Measurements from ENCODE around the gene ATXN1.
A peak's percentile ranks its signal among the peaks of the same experiment; 100 is the strongest.

Gene ATXN1

GRCh38 chr6:16508959-16509358 lies 252.3 kb downstream of the ATXN1 start:
- H3K27ac Mint-ChIP-seq: no peak overlapping the region
- no peaks in the 10 kb centered on the region for H3K9me3 Mint-ChIP-seq
- peaks cover 71% of the 10 kb centered on the region for H3K4me1 Mint-ChIP-seq
- ATAC-seq (no peak), DNase-seq (no peak)
- no peaks in the 10 kb centered on the region for H3K27me3 Mint-ChIP-seq
- no peak overlapping the region for H3K4me3 Mint-ChIP-seq

GRCh38 chr6:16505711-16506357 lies 255.4 kb downstream of the ATXN1 start:
- Mint-ChIP-seq H3K27ac (no peak overlapping the region), H3K9me3 (no peaks in the 10 kb centered on the region), H3K4me3 (no peak overlapping the region), H3K27me3 (no peaks in the 10 kb centered on the region), H3K4me1 (peaks cover 52% of the 10 kb centered on the region)
- ATAC-seq: no peak
- no peak for DNase-seq

GRCh38 chr6:16504609-16505008 lies 256.7 kb downstream of the ATXN1 start:
- Mint-ChIP-seq H3K9me3 (no peaks in the 10 kb centered on the region), H3K27ac (peak overlapping the region; percentile 15 to 93), H3K4me1 (peaks cover 43% of the 10 kb centered on the region), H3K4me3 (no peak overlapping the region), H3K27me3 (no peaks in the 10 kb centered on the region)
- DNase-seq: no peak
- no peak for ATAC-seq

- peaks cover 43% of the 10 kb centered on the region for H3K4me1 Mint-ChIP-seq
- peak overlapping the region; percentile 31 to 35 for H3K4me3 Mint-ChIP-seq
- no peaks in the 10 kb centered on the region for H3K27me3 Mint-ChIP-seq
- no peaks in the 10 kb centered on the region for H3K9me3 Mint-ChIP-seq
- H3K27ac Mint-ChIP-seq: no peak overlapping the region
- ATAC-seq (peak; percentile 96), DNase-seq (peak in 1 of 2 donors; percentile 49)
These were observed 257.3 kb downstream of the ATXN1 start for GRCh38 chr6:16503970-16504415.

- Mint-ChIP-seq H3K4me3 (peak overlapping the region in 1 of 2 donors; percentile 27), H3K27me3 (no peaks in the 10 kb centered on the region), H3K4me1 (peaks cover 40% of the 10 kb centered on the region), H3K9me3 (no peaks in the 10 kb centered on the region), H3K27ac (no peak overlapping the region)
- ATAC-seq (peak; percentile 62), DNase-seq (no peak)
These were observed 258.0 kb downstream of the ATXN1 start for GRCh38 chr6:16503241-16503775.

GRCh38 chr6:16498957-16499356 lies 262.3 kb downstream of the ATXN1 start:
- no peaks in the 10 kb centered on the region for H3K27me3 Mint-ChIP-seq
- ATAC-seq (no peak), DNase-seq (no peak)
- peaks cover 53% of the 10 kb centered on the region for H3K4me1 Mint-ChIP-seq
- no peak overlapping the region for H3K27ac Mint-ChIP-seq
- no peaks in the 10 kb centered on the region for H3K9me3 Mint-ChIP-seq
- H3K4me3 Mint-ChIP-seq: no peak overlapping the region

GRCh38 chr6:16498237-16498636 lies 263.0 kb downstream of the ATXN1 start:
- Mint-ChIP-seq H3K4me3 (no peak overlapping the region), H3K4me1 (peaks cover 53% of the 10 kb centered on the region), H3K9me3 (no peaks in the 10 kb centered on the region), H3K27me3 (no peaks in the 10 kb centered on the region), H3K27ac (no peak overlapping the region)
- DNase-seq: no peak
- no peak for ATAC-seq

GRCh38 chr6:16496991-16497801 lies 264.1 kb downstream of the ATXN1 start:
- Mint-ChIP-seq H3K4me1 (peaks cover 56% of the 10 kb centered on the region), H3K27ac (peak overlapping the region in 1 of 2 donors; percentile 61), H3K27me3 (no peaks in the 10 kb centered on the region), H3K9me3 (no peaks in the 10 kb centered on the region), H3K4me3 (no peak overlapping the region)
- no peak for DNase-seq
- no peak for ATAC-seq

GRCh38 chr6:16496210-16496609 lies 265.1 kb downstream of the ATXN1 start:
- peak overlapping the region; percentile 49 to 79 for H3K27ac Mint-ChIP-seq
- H3K4me3 Mint-ChIP-seq: peak overlapping the region in 1 of 2 donors; percentile 2
- H3K9me3 Mint-ChIP-seq: no peaks in the 10 kb centered on the region
- ATAC-seq: peak; percentile 60
- H3K27me3 Mint-ChIP-seq: no peaks in the 10 kb centered on the region
- DNase-seq: no peak
- peaks cover 63% of the 10 kb centered on the region for H3K4me1 Mint-ChIP-seq

GRCh38 chr6:16494793-16495192 lies 266.5 kb downstream of the ATXN1 start:
- Mint-ChIP-seq H3K27me3 (no peaks in the 10 kb centered on the region), H3K4me3 (peak overlapping the region; percentile 10 to 64), H3K9me3 (no peaks in the 10 kb centered on the region), H3K4me1 (peaks cover 73% of the 10 kb centered on the region), H3K27ac (no peak overlapping the region)
- ATAC-seq (peak; percentile 57), DNase-seq (no peak)

- Mint-ChIP-seq H3K4me1 (peaks cover 83% of the 10 kb centered on the region), H3K27me3 (no peaks in the 10 kb centered on the region), H3K9me3 (no peaks in the 10 kb centered on the region), H3K27ac (no peak overlapping the region), H3K4me3 (no peak overlapping the region)
- no peak for DNase-seq
- ATAC-seq: no peak
These were observed 267.5 kb downstream of the ATXN1 start for GRCh38 chr6:16493802-16494201.

GRCh38 chr6:16493112-16493511 lies 268.1 kb downstream of the ATXN1 start:
- no peak overlapping the region for H3K4me3 Mint-ChIP-seq
- H3K27ac Mint-ChIP-seq: no peak overlapping the region
- peaks cover 87% of the 10 kb centered on the region for H3K4me1 Mint-ChIP-seq
- no peaks in the 10 kb centered on the region for H3K9me3 Mint-ChIP-seq
- DNase-seq (no peak), ATAC-seq (no peak)
- no peaks in the 10 kb centered on the region for H3K27me3 Mint-ChIP-seq

- H3K4me1 Mint-ChIP-seq: peaks cover 88% of the 10 kb centered on the region
- H3K27me3 Mint-ChIP-seq: no peaks in the 10 kb centered on the region
- H3K4me3 Mint-ChIP-seq: no peak overlapping the region
- DNase-seq (no peak), ATAC-seq (no peak)
- peak overlapping the region; percentile 55 to 66 for H3K27ac Mint-ChIP-seq
- no peaks in the 10 kb centered on the region for H3K9me3 Mint-ChIP-seq
These were observed 269.5 kb downstream of the ATXN1 start for GRCh38 chr6:16491666-16492313.

GRCh38 chr6:16490616-16491015 lies 270.6 kb downstream of the ATXN1 start:
- Mint-ChIP-seq H3K9me3 (no peaks in the 10 kb centered on the region), H3K27ac (no peak overlapping the region)
- no peak for ATAC-seq

GRCh38 chr6:16488813-16489212 lies 272.4 kb downstream of the ATXN1 start:
- peak overlapping the region; percentile 57 to 79 for H3K4me3 Mint-ChIP-seq
- no peak for ATAC-seq
- H3K27me3 Mint-ChIP-seq: no peaks in the 10 kb centered on the region
- H3K4me1 Mint-ChIP-seq: peaks cover 91% of the 10 kb centered on the region
- no peaks in the 10 kb centered on the region for H3K9me3 Mint-ChIP-seq
- H3K27ac Mint-ChIP-seq: peak overlapping the region; percentile 4 to 60
- no peak for DNase-seq

More at GRCh38 chr6:16490616-16491015, 270.6 kb downstream of the ATXN1 start:
- Mint-ChIP-seq H3K4me1 (peaks cover 88% of the 10 kb centered on the region), H3K4me3 (peak overlapping the region in 1 of 2 donors; percentile 4), H3K27me3 (no peaks in the 10 kb centered on the region)
- no peak for DNase-seq

Data from stimulated activated naive CD8-positive, alpha-beta T cell treated with anti-CD3 and anti-CD28 coated beads, Interleukin-15, amount 100 ng/mL, for 72 hours (primary cell).